ENCODE measurements around the gene DLG5. TPM values are rescaled to one million over a fixed set of nuclear protein-coding genes. Genes with fewer than 3 reads are reported as not detected.

The DLG5 gene
- total RNA-seq, 1 donor from 2014 or later: 5.4 TPM

GRCh38 chr10:77824908-77825307 lies 101.6 kb downstream of the DLG5 start:
- no peak overlapping the region for H3K4me3 Mint-ChIP-seq
- intact Hi-C loops (cut with micrococcal nuclease): no loop called here

GRCh38 chr10:77823811-77824542 lies 102.6 kb downstream of the DLG5 start:
- H3K27me3 Mint-ChIP-seq: no peaks in the 10 kb centered on the region
- no peaks in the 10 kb centered on the region for H3K9me3 Mint-ChIP-seq
- intact Hi-C loops (cut with micrococcal nuclease): no loop called here
- DNase-seq: no peak
- no peaks in the 10 kb centered on the region for H3K36me3 Mint-ChIP-seq (ENCODE audit: low read depth)
- H3K4me1 Mint-ChIP-seq: peaks cover 8% of the 10 kb centered on the region
- H3K27ac Mint-ChIP-seq: no peak overlapping the region
- no peak overlapping the region for H3K4me3 Mint-ChIP-seq

More at GRCh38 chr10:77824908-77825307, 101.6 kb downstream of the DLG5 start:
- Mint-ChIP-seq H3K36me3 (ENCODE audit: low read depth) (no peaks in the 10 kb centered on the region), H3K27ac (no peak overlapping the region), H3K4me1 (peaks cover 8% of the 10 kb centered on the region), H3K27me3 (no peaks in the 10 kb centered on the region), H3K9me3 (no peaks in the 10 kb centered on the region)
- DNase-seq: no peak

GRCh38 chr10:77821551-77821950 lies 105.0 kb downstream of the DLG5 start:
- Mint-ChIP-seq H3K4me1 (peaks cover 9% of the 10 kb centered on the region), H3K27ac (no peak overlapping the region), H3K4me3 (no peak overlapping the region), H3K36me3 (ENCODE audit: low read depth) (no peaks in the 10 kb centered on the region), H3K9me3 (no peaks in the 10 kb centered on the region), H3K27me3 (no peaks in the 10 kb centered on the region)
- intact Hi-C loops (cut with micrococcal nuclease): no loop called here
- DNase-seq: no peak

GRCh38 chr10:77821036-77821435 lies 105.5 kb downstream of the DLG5 start:
- no peak for DNase-seq
- H3K4me1 Mint-ChIP-seq: peaks cover 9% of the 10 kb centered on the region
- intact Hi-C loops (cut with micrococcal nuclease): no loop called here
- H3K4me3 Mint-ChIP-seq: no peak overlapping the region
- H3K36me3 Mint-ChIP-seq (ENCODE audit: low read depth): no peaks in the 10 kb centered on the region
- H3K27me3 Mint-ChIP-seq: no peaks in the 10 kb centered on the region
- no peaks in the 10 kb centered on the region for H3K9me3 Mint-ChIP-seq
- H3K27ac Mint-ChIP-seq: no peak overlapping the region

- Mint-ChIP-seq H3K4me3 (peak overlapping the region; percentile 23), H3K9me3 (no peaks in the 10 kb centered on the region), H3K27ac (peak overlapping the region; percentile 59), H3K4me1 (peaks cover 9% of the 10 kb centered on the region), H3K27me3 (no peaks in the 10 kb centered on the region), H3K36me3 (ENCODE audit: low read depth) (no peaks in the 10 kb centered on the region)
- intact Hi-C loops (cut with micrococcal nuclease): no loop called here
- peak; percentile 61 for DNase-seq
These were observed 106.2 kb downstream of the DLG5 start for GRCh38 chr10:77820349-77820748.

GRCh38 chr10:77819210-77820112 lies 107.1 kb downstream of the DLG5 start:
- no peak for DNase-seq
- no peak overlapping the region for H3K4me3 Mint-ChIP-seq
- peaks cover 9% of the 10 kb centered on the region for H3K4me1 Mint-ChIP-seq
- no peaks in the 10 kb centered on the region for H3K9me3 Mint-ChIP-seq
- H3K27ac Mint-ChIP-seq: peak overlapping the region; percentile 59
- H3K27me3 Mint-ChIP-seq: no peaks in the 10 kb centered on the region
- intact Hi-C loops (cut with micrococcal nuclease): no loop called here
- no peaks in the 10 kb centered on the region for H3K36me3 Mint-ChIP-seq (ENCODE audit: low read depth)

GRCh38 chr10:77818378-77818777 lies 108.2 kb downstream of the DLG5 start:
- no peak for DNase-seq
- no peak overlapping the region for H3K4me3 Mint-ChIP-seq
- intact Hi-C loops (cut with micrococcal nuclease): no loop called here
- H3K27me3 Mint-ChIP-seq: no peaks in the 10 kb centered on the region
- H3K27ac Mint-ChIP-seq: no peak overlapping the region
- peaks cover 9% of the 10 kb centered on the region for H3K4me1 Mint-ChIP-seq
- H3K9me3 Mint-ChIP-seq: no peaks in the 10 kb centered on the region
- H3K36me3 Mint-ChIP-seq (ENCODE audit: low read depth): no peaks in the 10 kb centered on the region

- H3K4me1 Mint-ChIP-seq: peaks cover 9% of the 10 kb centered on the region
- H3K9me3 Mint-ChIP-seq: no peaks in the 10 kb centered on the region
- no peak overlapping the region for H3K4me3 Mint-ChIP-seq
- intact Hi-C loops (cut with micrococcal nuclease): no loop called here
- H3K36me3 Mint-ChIP-seq (ENCODE audit: low read depth): no peaks in the 10 kb centered on the region
- H3K27ac Mint-ChIP-seq: no peak overlapping the region
- no peak for DNase-seq
- H3K27me3 Mint-ChIP-seq: no peaks in the 10 kb centered on the region
These were observed 109.0 kb downstream of the DLG5 start for GRCh38 chr10:77817541-77817940.

- intact Hi-C loops (cut with micrococcal nuclease): no loop called here
- Mint-ChIP-seq H3K36me3 (ENCODE audit: low read depth) (no peaks in the 10 kb centered on the region), H3K4me1 (peaks cover 9% of the 10 kb centered on the region)
These were observed 110.2 kb downstream of the DLG5 start for GRCh38 chr10:77816311-77816710.

GRCh38 chr10:77812741-77813140 lies 113.8 kb downstream of the DLG5 start:
- Mint-ChIP-seq H3K9me3 (no peaks in the 10 kb centered on the region), H3K27me3 (no peaks in the 10 kb centered on the region)
- intact Hi-C loops (cut with micrococcal nuclease): no loop called here

More at GRCh38 chr10:77816311-77816710, 110.2 kb downstream of the DLG5 start:
- H3K27ac Mint-ChIP-seq: no peak overlapping the region
- H3K9me3 Mint-ChIP-seq: no peaks in the 10 kb centered on the region
- DNase-seq: no peak
- no peaks in the 10 kb centered on the region for H3K27me3 Mint-ChIP-seq
- no peak overlapping the region for H3K4me3 Mint-ChIP-seq

GRCh38 chr10:77811831-77812430 lies 114.6 kb downstream of the DLG5 start:
- no peaks in the 10 kb centered on the region for H3K9me3 Mint-ChIP-seq
- no peak for DNase-seq
- intact Hi-C loops (cut with micrococcal nuclease): no loop called here
- no peak overlapping the region for H3K27ac Mint-ChIP-seq
- H3K4me1 Mint-ChIP-seq: no peaks in the 10 kb centered on the region
- H3K4me3 Mint-ChIP-seq: no peak overlapping the region
- H3K36me3 Mint-ChIP-seq (ENCODE audit: low read depth): no peaks in the 10 kb centered on the region
- H3K27me3 Mint-ChIP-seq: no peaks in the 10 kb centered on the region

More at GRCh38 chr10:77812741-77813140, 113.8 kb downstream of the DLG5 start:
- Mint-ChIP-seq H3K4me1 (no peaks in the 10 kb centered on the region), H3K27ac (no peak overlapping the region), H3K36me3 (ENCODE audit: low read depth) (no peaks in the 10 kb centered on the region), H3K4me3 (no peak overlapping the region)
- no peak for DNase-seq

- intact Hi-C loops (cut with micrococcal nuclease): no loop called here
- Mint-ChIP-seq H3K27ac (no peak overlapping the region), H3K36me3 (ENCODE audit: low read depth) (peaks cover 3% of the 10 kb centered on the region), H3K9me3 (no peaks in the 10 kb centered on the region), H3K27me3 (no peaks in the 10 kb centered on the region), H3K4me3 (no peak overlapping the region), H3K4me1 (peaks cover 6% of the 10 kb centered on the region)
- no peak for DNase-seq
These were observed 115.9 kb downstream of the DLG5 start for GRCh38 chr10:77810446-77811335.

- DNase-seq: no peak
- H3K27me3 Mint-ChIP-seq: no peaks in the 10 kb centered on the region
- intact Hi-C loops (cut with micrococcal nuclease): no loop called here
- peaks cover 6% of the 10 kb centered on the region for H3K4me1 Mint-ChIP-seq
- H3K27ac Mint-ChIP-seq: no peak overlapping the region
- H3K36me3 Mint-ChIP-seq (ENCODE audit: low read depth): peaks cover 3% of the 10 kb centered on the region
- H3K9me3 Mint-ChIP-seq: no peaks in the 10 kb centered on the region
- H3K4me3 Mint-ChIP-seq: no peak overlapping the region
These were observed 117.2 kb downstream of the DLG5 start for GRCh38 chr10:77809336-77809735.

Measured in activated CD4-positive, alpha-beta T cell treated with anti-CD3 and anti-CD28 coated beads, Interleukin-2, amount 10 ng/mL, durations not matched to agents 24 days and 14 days (primary cell).